ENCODE data around the gene OCIAD1. TPM values are rescaled to one million over a fixed set of nuclear protein-coding genes. Genes with fewer than 3 reads are reported as not detected.

OCIAD1 gene
- total and polyA plus RNA-seq, 4 donors: 106 to 120 (median 117) TPM

DNA sequence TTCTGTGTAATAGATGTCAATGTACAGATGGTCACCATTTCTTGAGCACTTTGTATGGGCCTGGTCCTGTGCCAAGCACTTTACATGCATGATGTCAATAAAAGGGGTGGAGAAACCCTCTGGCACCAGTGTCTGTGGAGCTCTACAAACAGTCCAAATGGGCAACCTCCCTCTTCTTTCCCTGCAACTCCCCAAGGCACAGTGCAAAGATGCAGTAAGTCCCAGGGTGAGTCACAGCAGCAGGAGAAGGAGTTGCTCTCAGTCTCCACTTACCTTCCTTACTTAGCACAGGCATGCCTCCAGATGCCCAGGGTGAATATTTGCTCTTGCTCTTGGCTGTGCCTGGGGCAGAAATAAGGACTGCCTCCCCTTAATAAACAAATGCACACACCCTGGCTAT, 71.4 kb downstream of the OCIAD1 start:
- Histone ChIP-seq H3K27me3 (ENCODE audit: control insufficient read depth in 3 of 3, insufficient read depth in 3 of 3, low read length in 2 of 3) (no peaks in the 10 kb centered on the region), H3K27ac (ENCODE audit: low read depth in 1 of 2, low read length in 1 of 2) (no peak overlapping the region), H3K36me3 (ENCODE audit: control insufficient read depth in 4 of 4, insufficient read depth in 4 of 4, low read length in 4 of 4) (peaks cover 0 to 3% (median 1%) of the 10 kb centered on the region in 4 donors), H3K4me1 (ENCODE audit: control insufficient read depth in 5 of 5, insufficient read depth in 5 of 5, low read length in 5 of 5) (peaks cover 0 to 17% (median 0%) of the 10 kb centered on the region in 5 donors), H3K9me3 (ENCODE audit: control insufficient read depth in 4 of 4, insufficient read depth in 3 of 4, low read length in 3 of 4) (no peaks in the 10 kb centered on the region), H3K9ac (ENCODE audit: insufficient read depth in 1 of 2, low read length in 2 of 2) (no peak overlapping the region), H3K4me3 (no peak overlapping the region)
- TF ChIP-seq, protein P1, sequence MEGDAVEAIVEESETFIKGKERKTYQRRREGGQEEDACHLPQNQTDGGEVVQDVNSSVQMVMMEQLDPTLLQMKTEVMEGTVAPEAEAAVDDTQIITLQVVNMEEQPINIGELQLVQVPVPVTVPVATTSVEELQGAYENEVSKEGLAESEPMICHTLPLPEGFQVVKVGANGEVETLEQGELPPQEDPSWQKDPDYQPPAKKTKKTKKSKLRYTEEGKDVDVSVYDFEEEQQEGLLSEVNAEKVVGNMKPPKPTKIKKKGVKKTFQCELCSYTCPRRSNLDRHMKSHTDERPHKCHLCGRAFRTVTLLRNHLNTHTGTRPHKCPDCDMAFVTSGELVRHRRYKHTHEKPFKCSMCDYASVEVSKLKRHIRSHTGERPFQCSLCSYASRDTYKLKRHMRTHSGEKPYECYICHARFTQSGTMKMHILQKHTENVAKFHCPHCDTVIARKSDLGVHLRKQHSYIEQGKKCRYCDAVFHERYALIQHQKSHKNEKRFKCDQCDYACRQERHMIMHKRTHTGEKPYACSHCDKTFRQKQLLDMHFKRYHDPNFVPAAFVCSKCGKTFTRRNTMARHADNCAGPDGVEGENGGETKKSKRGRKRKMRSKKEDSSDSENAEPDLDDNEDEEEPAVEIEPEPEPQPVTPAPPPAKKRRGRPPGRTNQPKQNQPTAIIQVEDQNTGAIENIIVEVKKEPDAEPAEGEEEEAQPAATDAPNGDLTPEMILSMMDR (IDR thresholded peaks at IDR 0.05; ENCODE audit: control extremely low read depth, extremely low read depth): no peak
- no peak for DNase-seq
- peak; percentile 21 for ATAC-seq (ENCODE audit: insufficient read depth, low FRiP score)

DNA sequence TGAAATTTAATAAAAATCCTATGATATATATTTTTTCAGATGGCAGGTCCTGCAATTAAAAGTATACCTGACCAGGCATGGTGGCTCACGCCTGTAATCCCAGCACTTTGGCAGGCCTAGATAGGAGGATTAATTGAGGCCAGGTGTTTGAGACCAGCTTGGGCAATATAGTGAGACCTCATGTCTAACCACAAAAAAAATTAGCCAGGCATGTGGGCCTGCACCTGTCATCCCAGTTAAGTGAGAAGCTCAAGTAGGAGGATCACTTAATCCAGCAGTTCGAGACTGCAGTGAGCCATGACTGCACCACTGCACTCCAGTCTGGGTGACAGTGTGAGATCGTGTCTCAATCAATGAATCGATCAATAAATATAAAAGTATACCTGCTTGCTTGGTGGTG, 73.2 kb downstream of the OCIAD1 start:
- no peaks in the 10 kb centered on the region for H3K9me3 ChIP-seq (ENCODE audit: control insufficient read depth in 4 of 4, insufficient read depth in 3 of 4, low read length in 3 of 4)
- H3K27ac ChIP-seq (ENCODE audit: low read depth in 1 of 2, low read length in 1 of 2): no peak overlapping the region
- DNase-seq: no peak
- H3K27me3 ChIP-seq (ENCODE audit: control insufficient read depth in 3 of 3, insufficient read depth in 3 of 3, low read length in 2 of 3): no peaks in the 10 kb centered on the region
- ATAC-seq (ENCODE audit: insufficient read depth, low FRiP score): no peak
- H3K36me3 ChIP-seq (ENCODE audit: control insufficient read depth in 4 of 4, insufficient read depth in 4 of 4, low read length in 4 of 4): peaks cover 0 to 3% (median 0%) of the 10 kb centered on the region in 4 donors
- TF ChIP-seq, protein P1 (IDR thresholded peaks at IDR 0.05; ENCODE audit: control extremely low read depth, extremely low read depth): no peak
- H3K4me3 ChIP-seq: no peak overlapping the region
- WGBS, 2 donors: 97% methylated on average over 4 of the region's 4 CpGs
- H3K9ac ChIP-seq (ENCODE audit: insufficient read depth in 1 of 2, low read length in 2 of 2): no peak overlapping the region
- H3K4me1 ChIP-seq (ENCODE audit: control insufficient read depth in 5 of 5, insufficient read depth in 5 of 5, low read length in 5 of 5): peaks cover 0 to 17% (median 0%) of the 10 kb centered on the region in 5 donors

DNA sequence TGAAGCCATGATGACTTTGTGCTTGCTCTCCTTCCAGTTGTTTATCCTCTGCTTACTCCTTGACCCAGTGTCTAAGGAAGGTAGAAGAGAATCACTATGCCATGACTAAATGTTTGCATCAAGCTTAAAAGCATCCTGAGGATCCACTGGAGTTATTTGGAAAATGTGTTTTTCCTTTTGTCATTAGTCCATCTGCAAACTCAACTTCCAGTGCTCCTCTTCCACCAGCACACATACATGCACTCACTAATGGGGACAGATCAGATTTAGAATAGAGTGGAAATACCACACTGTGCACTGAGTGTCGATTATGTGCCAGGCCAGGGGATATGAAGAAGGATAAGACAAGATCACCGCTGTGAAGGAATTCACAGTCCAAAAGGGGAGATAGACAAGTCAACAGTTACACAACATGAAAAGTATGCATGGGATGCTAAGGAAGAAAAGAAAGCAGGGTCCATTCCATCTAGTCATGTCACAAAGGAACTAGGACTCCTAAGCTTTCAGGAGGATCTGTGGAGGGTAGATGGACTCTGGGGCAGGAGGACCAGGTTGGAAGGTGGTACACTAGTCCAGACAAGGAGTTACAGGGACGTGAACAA, 73.8 kb downstream of the OCIAD1 start:
- Histone ChIP-seq H3K9me3 (ENCODE audit: control insufficient read depth in 4 of 4, insufficient read depth in 3 of 4, low read length in 3 of 4) (no peaks in the 10 kb centered on the region), H3K4me3 (no peak overlapping the region), H3K9ac (ENCODE audit: insufficient read depth in 1 of 2, low read length in 2 of 2) (no peak overlapping the region), H3K27ac (ENCODE audit: low read depth in 1 of 2, low read length in 1 of 2) (no peak overlapping the region), H3K27me3 (ENCODE audit: control insufficient read depth in 3 of 3, insufficient read depth in 3 of 3, low read length in 2 of 3) (no peaks in the 10 kb centered on the region), H3K4me1 (ENCODE audit: control insufficient read depth in 5 of 5, insufficient read depth in 5 of 5, low read length in 5 of 5) (peaks cover 0 to 17% (median 0%) of the 10 kb centered on the region in 5 donors), H3K36me3 (ENCODE audit: control insufficient read depth in 4 of 4, insufficient read depth in 4 of 4, low read length in 4 of 4) (peaks cover 0 to under 1% (median 0%) of the 10 kb centered on the region in 4 donors)
- no peak for ATAC-seq (ENCODE audit: insufficient read depth, low FRiP score)
- TF ChIP-seq, protein P1 (IDR thresholded peaks at IDR 0.05; ENCODE audit: control extremely low read depth, extremely low read depth): no peak
- WGBS, 2 donors: 93 to 94% methylated on average over 3 of the region's 3 CpGs
- no peak for DNase-seq

Measured in lung (tissue), 12 donors.